GM18498 (cell line): ENCODE measurements around the gene PKD1L1.
"Not testable (repeated sequence)": the region's sequence is repeated elsewhere in the genome, so short reads cannot be mapped to it uniquely, and the experiment has no call there.

Experiments
- ATAC-seq: cut with Tn5 transposase; IDR thresholded peaks from one replicate; pipeline ENCODE4 v1.9.1; 2021; ENCODE audit warnings: mild to moderate bottlenecking, moderate library complexity; ENCODE audit not compliant: unreplicated experiment

PKD1L1 gene

DNA sequence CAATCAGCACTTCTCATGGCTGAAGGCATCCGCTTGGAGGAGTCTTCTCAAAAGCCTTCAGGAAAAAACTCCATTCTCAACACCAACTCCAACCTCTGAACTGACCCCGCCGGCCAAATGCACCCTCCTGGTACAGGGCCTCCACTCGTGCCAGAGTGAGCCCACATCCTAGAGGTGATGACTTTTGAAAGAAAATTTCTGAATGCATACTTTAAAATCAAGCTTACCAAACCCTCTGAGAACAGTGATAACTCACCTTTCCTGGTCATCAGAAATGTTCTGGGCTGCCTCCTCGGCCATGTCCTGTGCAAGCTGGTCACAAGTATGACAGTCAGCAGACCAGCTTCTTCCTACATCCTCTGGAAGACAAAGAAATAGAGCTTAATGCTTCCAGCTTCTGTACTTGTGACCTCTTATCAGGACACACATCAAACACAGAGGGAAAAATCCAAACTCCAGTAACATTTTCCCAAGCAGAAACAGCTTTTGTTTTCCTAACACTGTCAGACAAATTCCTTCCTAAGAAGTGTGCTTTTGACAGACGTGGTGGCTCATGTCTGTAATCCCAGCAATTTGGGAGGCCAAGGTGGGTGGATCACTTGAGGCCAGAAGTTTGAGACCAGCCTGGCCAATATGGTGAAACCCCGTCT is at the start of gene PKD1L1:
TSS of gene PKD1L1 (minus strand) at position 326 of the 650 bp plus-strand sequence. CDS start at position 300, 26 bp downstream.
- no peak for ATAC-seq

DNA sequence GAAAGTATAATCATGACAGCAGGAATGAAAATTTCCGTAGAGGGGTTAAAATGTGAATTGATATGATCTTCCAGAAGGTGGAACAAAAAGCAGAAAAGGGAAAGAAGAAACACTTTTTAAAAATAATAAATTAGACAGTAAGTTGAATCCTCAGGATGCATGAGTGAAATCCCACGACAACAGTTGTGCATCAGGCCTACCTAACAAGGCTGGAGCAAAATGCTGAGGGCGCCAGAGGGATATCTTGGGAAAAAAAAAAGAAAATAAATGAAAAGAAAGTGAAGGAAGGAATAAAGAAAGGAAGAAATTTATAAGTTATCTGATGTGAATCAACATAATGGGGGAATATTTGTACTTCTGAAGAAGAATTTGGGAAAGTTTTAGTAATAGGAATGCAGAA is 44.2 kb upstream of the PKD1L1 start:
- ATAC-seq: no peak

- peak; percentile 100 for ATAC-seq
Measured at GRCh38 chr7:47991741-47992311, 43.6 kb upstream of the PKD1L1 start.

DNA sequence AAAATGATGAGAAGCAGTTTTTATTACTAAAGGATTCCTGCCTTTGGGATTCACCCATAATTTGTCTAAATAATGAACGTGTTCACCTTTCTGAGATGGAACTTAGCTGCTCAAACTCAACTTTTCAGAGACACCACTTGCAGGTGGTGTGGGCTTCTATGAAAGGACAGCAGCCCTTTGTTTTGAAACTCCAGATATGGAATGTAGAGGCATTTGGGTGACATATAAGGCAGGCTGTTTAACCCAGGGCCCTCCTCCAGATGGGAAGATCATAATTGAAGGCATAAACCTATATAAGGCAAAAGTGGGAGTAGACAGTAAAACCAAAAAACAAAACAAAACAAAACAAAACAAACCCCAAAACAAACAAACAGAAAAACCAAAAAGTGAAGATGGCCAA is 43.0 kb upstream of the PKD1L1 start:
- ATAC-seq: no peak

DNA sequence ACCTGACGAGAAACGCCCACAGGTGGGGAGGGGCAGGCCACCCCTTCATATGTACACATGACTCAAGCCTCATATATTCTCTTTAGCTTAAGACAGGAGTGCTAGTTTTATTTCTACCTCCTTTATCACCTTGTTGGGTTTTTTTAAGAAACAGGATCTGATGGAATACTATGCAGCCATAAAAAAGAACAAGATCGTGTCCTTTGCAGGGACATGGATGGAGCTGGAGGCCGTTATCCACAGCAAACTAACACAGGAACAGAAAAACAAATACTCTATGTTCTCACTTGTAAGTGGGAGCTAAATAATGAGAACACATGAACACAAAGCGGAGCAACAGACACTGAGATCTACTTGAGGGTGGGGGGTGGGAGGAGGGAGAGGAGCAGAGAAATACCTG is 42.3 kb upstream of the PKD1L1 start:
- no peak for ATAC-seq

DNA sequence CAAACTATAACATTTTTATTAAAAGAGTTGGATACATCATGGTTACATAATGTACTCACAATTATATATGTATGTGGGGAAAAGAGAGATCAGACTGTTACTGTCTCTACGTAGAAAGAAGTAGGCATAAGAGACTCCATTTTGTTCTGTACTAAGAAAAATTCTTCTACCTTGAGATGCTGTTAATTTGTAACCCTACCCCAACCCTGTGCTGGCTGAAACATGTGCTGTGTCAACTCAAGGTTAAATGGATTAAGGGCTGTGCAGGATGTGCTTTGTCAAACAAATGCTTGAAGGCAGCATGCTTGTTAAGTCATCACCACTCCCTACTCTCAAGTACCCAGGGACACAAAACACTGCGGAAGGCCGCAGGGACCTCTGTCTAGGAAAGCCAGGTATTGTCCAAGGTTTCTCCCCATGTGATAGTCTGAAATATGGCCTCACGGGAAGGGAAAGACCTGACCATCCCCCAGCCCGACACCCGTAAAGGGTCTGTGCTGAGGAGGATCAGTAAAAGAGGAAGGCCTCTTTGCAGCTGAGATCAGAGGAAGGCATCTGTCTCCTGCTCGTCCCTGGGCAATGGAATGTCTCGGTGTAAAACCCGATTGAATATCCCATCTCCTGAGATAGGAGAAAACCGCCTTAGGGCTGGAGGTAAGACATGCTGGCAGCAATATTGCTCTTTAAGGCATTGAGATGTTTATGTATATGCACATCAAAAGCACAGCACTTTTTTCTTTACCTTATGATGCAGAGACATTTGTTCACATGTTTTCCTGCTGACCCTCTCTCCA is 41.5 kb upstream of the PKD1L1 start:
- ATAC-seq: not testable (repeated sequence)

GRCh38 chr7:47988496-47989386 is 40.5 kb upstream of the PKD1L1 start:
- ATAC-seq: no peak

DNA sequence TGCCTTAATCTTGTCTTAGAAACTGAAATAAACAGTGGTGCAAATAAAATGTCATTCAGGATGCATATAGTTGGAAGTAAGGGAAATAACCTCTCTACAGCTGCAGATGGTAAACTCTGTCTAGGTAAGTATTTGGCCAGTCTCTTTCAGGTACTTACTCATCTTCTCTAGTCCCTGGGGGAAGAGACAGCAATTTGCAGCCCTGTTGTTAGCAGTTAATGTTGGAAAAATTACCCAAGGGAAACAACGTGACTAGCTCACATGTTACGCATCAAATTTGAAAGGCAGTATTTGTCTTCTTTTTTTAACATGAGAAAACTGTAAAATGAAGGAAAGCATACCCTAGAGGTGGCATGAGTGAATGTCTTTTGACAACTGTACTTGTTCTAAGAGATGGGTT is 34.3 kb upstream of the PKD1L1 start:
- no peak for ATAC-seq

- not testable (repeated sequence) for ATAC-seq
Measured at GRCh38 chr7:47980648-47981047, 32.4 kb upstream of the PKD1L1 start.

DNA sequence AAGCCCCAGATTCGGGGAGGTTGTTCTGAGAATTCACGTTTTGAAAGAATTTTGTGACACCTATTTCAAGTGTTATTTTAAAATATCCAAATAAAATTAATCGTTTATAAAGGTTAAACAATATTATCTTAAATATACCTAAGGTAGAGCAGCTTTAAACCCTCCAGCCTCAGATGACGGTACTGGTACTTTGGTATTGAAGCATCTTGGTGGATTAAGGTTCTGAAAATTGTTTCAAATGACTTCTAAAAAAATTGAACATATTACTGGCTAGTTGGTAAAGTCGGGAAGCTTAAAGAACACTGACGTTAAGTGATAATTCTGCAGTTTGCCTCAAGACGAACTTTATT is 31.5 kb upstream of the PKD1L1 start:
- no peak for ATAC-seq

- ATAC-seq: peak; percentile 99
Measured at GRCh38 chr7:47979145-47979831, 31.0 kb upstream of the PKD1L1 start, which contains the start of gene HUS1. TSS of gene HUS1 (minus strand) at chr7:47979615. CDS start at chr7:47979519, 96 bp downstream.

DNA sequence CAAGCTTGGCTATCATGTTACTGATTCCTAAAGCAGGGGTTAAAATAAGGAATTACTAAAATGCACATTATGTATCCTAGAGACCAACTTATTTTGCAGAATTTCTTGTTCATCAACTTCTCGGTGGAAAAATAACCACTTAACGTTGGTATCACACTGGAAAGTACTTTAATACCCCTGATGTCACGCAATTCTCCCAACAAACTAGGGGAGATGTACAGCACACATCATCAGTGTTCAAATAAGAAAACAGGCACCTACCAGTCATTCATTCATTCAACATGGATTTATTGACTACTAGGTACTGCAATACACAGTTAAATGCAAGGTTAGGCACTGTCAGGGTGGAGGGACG is 30.5 kb upstream of the PKD1L1 start:
- ATAC-seq: no peak

GRCh38 chr7:47973739-47974138 is 25.5 kb upstream of the PKD1L1 start:
- ATAC-seq: no peak

DNA sequence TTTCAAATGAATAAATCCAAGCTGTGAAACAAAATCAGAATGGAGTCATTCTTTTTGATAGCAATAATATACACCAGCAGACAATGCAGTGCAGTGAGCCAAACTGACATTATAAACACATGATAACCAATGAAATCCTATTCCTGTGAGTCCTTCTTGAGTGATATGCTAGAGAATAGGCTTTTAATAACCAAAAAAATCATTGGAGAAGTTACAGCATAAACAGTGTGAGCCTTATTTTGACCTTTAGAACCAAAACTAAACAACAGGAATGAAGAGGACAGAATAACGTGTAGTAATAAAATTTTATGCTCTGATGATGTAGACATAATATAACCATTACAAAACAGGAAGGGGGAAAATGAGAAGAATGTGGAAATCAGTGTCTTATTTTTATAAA is 22.5 kb upstream of the PKD1L1 start:
- no peak for ATAC-seq

DNA sequence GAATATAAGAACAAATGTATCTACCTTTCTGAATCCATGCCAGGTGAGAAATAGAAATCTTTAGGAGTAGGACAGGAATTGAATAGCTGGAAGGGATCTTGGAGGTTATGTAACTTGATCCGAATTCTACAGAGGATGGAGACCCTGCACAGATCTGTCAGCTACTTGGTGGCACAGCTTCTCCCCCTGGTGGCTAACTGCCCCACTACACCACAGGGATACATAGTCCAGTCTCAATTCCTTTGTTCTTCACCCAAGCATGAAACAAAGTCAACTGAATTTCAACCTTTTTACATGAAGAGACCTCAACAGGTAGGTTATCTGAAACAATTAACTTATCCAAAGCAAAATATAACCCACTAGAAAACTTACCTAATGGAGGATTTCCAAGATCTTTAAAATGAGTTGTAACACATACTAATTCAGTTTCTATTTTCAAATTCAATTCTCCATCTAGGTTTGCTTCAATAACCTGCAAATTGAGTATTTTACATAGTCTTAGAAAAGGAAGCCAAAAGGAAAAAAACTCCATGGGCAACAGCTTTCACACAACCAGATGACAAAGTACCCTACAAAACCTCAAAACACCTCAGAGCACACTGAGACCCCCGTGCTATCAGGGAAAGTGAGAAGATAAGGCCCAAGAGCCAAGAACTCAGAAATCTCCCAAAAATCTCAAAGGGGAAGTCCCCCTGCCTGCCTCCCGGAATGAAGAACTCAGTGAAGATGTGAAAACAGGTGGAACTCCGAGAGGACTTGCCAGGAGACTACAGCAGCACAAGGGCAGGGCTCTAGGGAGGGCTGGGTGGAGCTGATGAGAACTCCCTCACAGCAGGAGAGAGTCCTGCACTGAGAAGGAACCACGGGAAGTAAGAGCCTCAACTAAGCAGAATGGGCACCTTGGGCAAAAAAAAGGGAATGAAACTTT is 20.8 kb upstream of the PKD1L1 start:
- ATAC-seq: peak; percentile 82

GRCh38 chr7:47967708-47968107 is 19.4 kb upstream of the PKD1L1 start:
- ATAC-seq: no peak

GRCh38 chr7:47967123-47967522 is 18.9 kb upstream of the PKD1L1 start:
- ATAC-seq: no peak

DNA sequence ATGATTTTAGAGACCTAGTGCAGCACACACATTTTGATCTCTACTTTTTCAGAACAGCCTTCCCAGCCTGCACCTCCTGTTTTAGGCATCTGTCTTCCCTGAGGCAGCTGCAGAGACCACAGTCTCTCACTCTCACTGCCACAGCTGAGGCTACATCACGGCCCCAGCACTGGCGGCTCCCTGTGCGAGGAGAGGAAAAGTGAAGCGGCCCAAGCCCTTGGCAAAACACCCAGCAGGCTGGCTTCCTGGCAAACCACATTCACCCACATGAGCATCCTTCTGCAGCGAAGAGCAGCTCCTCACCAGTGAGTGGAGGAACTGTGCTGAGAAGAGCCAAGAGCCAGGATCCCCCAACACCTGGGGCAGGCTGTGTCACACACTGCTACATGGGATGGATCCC is 17.2 kb upstream of the PKD1L1 start:
- no peak for ATAC-seq

- no peak for ATAC-seq
Measured at GRCh38 chr7:47962262-47962661, 14.0 kb upstream of the PKD1L1 start.

- ATAC-seq: no peak
Measured at GRCh38 chr7:47957156-47957555, 8.9 kb upstream of the PKD1L1 start.
